HG03025 (cell line): Measurements from ENCODE around the gene PUM1.

ENCODE experiments used
- ATAC-seq: cut with Tn5 transposase; IDR thresholded peaks from one replicate; pipeline ENCODE4 v1.9.1; 2021; ENCODE audit warnings: mild to moderate bottlenecking, moderate library complexity; ENCODE audit not compliant: unreplicated experiment, low FRiP score

PUM1 gene

DNA sequence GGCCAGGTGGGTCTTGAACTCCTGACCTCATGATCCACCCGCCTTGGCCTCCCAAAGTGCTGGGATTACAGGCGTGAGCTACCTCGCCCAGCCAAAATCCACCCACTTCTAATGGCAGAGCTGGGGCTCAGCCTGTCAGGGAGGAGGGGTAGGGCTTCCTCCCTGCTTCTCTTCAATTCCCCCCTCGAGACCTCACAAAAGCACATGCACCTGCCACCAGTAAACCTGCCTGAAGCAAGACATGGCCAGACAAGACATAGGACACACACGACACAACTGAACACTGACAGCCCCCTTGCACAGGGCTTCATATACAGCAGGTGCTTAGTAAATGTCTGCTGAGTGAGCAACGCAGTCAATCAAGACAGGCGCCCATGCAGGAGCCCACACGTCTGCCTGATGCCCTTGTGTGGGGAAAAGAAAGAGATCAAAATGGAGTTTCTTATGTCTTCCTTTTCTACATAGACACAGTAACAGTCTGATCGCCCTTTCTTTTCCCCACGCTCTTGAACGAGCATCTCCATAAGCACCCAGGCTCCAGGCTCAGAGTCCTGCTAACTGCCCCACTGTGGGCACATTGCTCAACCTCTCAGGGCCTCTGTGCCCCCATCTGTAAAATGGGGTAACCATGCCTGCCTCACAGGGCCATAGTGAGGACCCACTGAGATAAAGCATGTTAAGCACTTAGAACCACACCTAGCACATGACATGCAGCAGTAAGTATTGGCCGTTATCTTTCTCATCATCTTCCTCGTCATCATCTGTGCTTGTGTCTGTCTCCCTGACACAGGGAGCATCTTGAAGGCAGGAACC is 165.7 kb downstream of the PUM1 start:
- no peak for ATAC-seq

DNA sequence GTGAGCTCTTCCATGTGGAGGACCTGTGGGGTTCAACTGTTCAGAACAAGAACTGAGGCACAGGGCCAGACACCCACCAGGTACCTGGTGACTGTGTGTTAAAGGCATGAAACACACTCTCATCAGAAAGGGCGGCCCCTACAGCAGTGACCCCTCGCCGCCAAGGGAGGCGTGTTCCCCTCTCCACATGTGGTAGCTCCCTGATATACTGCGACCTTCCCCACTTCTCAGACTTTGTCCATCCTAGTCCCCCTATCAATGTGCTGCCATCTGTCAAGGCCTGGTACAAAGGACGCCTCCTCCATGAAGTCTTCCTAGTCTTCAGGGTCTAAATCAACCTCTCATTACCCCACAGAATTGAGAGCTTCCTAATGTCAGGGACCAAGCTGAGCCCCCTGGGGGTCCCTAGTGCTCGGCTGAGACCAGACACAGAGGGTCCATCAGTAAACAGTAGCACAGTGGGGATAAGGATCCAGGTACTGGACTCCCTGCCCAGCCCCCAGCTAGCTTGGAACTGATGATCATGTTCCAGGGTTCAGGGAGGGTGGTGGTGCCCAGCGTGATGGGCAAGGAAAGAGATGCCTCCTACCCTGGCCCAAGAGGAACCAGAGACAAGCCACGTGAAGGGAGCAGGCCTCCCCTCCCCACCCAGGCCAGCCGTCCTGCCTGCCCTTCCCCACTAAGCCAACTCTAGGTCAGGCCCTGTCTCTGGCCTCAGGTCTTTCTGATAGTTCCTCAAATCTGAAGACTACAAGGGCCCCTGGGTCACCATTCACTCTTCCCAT is 167.3 kb downstream of the PUM1 start:
- no peak for ATAC-seq

GRCh38 chr1:30896905-30897304 is 168.6 kb downstream of the PUM1 start:
- ATAC-seq, result no peak

- ATAC-seq, result no peak
These were observed 169.4 kb downstream of the PUM1 start for GRCh38 chr1:30895944-30896660.

DNA sequence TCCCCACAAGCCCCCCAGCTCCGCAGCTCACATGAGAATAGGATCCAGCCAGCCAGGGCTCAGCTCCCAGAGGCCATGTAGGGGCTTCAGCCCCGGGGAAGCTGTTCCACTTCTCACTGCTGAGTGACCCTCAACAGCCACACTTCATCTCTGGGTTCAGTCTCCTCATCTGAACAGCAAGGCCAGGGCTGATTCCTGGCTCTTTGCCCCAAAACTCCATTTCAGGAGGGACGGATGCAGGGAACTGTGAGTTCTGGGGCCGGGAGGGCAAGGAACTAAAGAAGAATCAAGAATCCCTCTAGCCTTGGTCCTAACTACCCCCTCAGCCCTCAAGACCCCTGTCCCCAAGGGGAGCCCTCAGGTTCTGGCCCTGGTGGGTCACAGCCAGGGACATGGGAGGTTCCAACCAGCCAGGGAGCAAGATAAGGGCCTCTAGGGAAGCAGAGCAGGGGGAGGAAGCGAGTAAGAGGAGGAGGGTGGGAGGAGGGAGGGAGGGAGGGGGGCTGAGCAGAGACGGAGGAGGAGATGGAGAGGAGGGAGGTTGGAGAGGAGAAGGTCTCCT is 170.1 kb downstream of the PUM1 start:
- no peak for ATAC-seq

DNA sequence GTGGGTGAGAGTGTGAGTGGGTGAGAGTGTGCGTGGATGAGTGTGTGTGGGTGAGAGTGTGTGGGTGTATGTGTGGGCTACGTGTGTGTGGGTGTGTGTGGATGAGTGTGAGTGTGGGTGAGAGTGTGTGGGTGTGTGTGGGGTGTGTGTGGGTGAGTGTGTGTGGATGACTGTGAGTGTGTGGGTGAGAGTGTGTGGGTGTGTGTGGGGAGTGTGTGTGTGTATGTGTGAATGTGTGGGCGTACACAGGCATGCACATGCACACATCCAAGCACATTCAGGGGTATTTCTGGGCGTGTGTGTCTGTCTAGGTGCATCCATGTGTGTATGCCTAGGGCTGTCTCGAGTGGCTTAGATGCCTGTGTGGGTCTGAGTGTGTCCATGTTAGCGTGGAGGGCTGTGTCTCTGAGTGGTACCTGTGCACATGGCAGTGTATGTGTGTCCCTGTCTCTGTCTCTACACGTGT is 171.0 kb downstream of the PUM1 start:
- no peak for ATAC-seq

DNA sequence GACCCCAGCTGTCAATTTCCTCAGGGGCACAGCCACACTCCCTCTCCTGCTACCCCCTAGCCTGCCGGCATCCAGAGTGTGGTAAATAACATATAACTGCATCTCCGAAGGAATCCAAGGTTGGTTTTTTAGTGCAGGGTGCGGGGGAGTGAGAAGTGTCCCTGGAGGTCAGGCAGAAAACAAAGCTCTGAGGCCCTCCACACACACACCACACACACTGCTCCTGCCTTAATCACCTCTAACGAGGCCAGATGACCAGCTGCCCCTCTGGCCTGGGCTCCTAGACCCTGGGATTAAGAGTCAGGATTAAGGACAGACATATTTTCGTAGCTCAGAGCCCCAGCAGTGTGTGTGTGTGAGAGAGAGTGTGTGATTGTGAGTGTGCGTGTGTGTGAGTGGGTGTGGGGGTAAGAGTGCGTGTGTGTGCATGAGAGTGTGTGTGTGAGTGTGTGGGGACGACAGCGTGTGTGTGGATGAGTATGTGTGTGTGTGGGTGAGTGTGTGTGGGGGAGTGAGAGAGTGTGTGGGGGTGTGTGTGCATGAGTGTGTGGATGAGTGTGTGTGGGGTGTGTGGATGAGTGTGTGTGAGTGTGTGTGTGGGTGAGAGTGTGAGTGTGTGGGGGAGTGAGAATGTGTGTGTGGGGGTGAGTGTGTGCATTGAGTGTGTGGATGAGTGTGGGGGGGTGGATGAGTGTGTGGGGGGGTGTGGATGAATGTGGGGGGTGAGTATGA is 171.6 kb downstream of the PUM1 start:
- no peak for ATAC-seq

- ATAC-seq, result no peak
These were observed 172.8 kb downstream of the PUM1 start for GRCh38 chr1:30892671-30893073.

- no peak for ATAC-seq
These were observed 174.3 kb downstream of the PUM1 start for GRCh38 chr1:30891227-30891552.

- no peak for ATAC-seq
These were observed 174.9 kb downstream of the PUM1 start for GRCh38 chr1:30890502-30891226.

DNA sequence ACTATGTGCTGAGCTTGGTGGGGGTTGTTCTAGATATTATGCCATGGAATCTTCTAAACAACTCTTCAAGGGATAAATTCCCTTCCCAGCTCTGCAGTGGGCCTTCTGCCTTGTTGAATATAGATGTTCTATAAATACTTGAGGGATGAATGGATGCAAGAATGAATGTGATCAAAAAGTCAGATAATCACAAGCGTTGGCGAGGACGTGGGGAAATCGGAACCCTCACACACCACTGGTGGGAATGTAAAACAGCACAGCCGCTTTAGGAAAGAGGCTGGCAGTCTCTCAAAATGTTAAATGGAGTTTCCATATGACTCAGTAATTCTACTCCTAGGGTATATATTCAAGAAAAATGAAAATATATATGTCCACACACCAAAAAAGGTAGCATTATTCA is 176.0 kb downstream of the PUM1 start:
- no peak for ATAC-seq

DNA sequence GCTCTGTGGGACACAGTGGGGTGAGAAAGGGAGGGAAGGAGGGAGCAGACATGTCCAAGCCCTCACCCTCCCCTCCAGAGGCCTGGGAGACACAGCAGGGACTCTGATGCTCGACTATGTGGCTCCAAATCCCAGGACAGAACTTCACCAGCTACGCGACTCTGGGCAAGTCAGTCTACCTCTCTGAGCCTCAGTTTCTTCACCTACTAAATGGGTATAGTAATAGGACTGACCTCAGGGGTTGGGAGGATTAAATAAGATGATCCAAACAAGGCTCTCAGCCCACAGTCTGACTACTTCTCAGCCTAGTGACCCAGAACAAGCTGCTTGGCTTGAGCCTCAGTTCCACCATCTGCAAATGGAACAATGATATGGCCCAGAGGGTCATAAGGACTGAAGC is 176.5 kb downstream of the PUM1 start:
- ATAC-seq, result no peak

DNA sequence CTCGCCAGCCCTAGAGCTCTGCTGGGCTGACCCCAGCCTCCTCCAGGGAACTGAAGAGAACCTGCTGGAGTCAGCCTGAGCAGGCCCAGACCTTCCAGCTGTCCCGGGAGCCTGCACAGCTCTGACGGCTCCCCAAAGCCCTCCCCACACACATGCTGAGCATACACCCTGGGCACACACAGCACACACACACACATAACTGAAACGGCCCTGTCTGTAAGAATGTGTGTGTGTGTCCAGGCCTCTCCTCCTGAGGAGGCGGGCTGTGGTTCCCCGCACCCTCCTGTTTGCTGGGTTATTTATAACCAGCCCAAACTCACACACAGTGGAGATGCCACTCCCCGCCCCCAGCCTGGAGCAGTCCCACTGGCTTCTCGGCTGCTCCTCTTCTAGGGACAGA is 177.1 kb downstream of the PUM1 start:
- no peak for ATAC-seq

DNA sequence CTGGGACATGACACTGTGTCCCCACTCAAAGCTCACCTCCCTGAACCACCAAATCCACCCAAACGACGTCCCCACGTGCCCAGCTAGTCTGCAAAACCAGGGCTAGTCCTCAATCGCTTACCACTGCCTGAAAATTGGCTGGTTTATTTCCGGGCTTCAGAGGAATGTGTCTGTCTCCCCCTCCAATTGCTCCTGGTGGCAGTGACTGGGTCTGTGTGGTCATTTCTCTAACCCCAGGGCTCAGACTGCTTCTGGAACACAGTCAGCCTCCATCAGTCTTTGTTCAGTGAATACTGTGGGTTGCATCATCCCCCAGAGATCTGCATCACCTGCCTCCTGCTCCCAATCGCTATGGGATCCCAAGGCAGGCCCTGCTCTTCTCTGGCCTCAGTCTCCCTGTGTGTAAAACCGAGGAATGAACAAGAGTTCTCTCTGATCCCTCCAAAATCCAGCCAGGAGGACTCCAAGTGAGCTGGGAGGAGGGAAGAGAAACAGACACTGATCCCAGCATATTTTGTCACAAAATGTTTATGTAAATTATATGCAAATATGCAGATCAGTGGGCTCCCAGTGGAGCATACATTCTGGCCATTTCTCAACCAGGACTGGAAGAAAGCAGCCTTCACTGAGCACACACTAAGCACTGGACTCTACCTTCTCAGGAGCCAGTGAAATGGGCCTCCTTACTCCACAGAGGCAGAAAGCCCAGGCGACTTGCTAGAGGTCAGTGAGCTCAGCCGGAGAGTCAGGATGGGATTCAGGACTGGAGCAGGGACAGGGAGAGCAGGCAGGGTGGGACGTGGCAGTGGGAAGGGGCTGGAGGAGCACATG is 177.8 kb downstream of the PUM1 start:
- ATAC-seq, result no peak

- ATAC-seq, result no peak
These were observed 178.6 kb downstream of the PUM1 start for GRCh38 chr1:30886710-30887428.

GRCh38 chr1:30885570-30886522 is 179.7 kb downstream of the PUM1 start:
- ATAC-seq, result no peak

GRCh38 chr1:30884723-30885122 is 180.8 kb downstream of the PUM1 start:
- no peak for ATAC-seq
